Measurements from ENCODE around the gene DCPS.

GRCh38 chr11:126344141-126345080 lies 40.6 kb downstream of the DCPS start:
- TF ChIP-seq CTCF (IDR thresholded peaks at IDR 0.05) (no peak), POLR2A (IDR thresholded peaks at IDR 0.05) (no peak)
